Measurements from ENCODE around the gene RNASET2.

The RNASET2 gene

DNA sequence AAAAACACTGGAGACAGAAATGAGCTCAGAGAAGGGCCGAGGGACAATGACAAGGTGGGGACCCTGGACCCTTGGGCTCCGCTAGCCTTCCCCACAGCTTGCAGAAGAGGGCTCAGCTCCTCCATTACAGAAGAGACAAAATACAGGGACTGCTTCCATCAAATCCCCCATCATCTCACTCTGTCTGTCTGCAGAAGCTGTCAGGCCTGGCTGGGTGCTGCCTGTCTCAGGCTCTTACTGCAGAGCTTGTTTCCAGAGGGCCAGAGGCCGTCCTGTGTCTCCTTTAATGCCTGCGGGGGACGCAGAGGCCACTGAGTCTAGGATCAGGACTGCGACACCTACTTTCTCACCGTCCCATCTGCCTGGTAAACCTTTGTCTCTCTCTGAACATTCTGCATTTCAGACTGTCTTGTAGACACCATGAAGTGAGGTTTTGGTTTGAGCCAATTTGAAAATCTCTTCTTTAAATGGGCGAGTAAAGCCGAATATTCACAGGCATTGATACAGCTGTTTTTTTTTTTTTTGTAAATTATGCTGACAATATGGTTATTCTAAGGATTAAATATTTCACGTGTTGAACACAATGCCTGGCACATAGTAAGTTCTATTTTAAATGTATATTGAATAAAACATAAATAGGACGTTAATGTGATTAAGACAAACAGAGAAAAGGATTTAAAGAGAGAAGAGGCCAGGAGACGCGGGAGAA lies 28.3 kb downstream of the RNASET2 start:
- DNase-seq (ENCODE audit: low read depth), result no peak

DNA sequence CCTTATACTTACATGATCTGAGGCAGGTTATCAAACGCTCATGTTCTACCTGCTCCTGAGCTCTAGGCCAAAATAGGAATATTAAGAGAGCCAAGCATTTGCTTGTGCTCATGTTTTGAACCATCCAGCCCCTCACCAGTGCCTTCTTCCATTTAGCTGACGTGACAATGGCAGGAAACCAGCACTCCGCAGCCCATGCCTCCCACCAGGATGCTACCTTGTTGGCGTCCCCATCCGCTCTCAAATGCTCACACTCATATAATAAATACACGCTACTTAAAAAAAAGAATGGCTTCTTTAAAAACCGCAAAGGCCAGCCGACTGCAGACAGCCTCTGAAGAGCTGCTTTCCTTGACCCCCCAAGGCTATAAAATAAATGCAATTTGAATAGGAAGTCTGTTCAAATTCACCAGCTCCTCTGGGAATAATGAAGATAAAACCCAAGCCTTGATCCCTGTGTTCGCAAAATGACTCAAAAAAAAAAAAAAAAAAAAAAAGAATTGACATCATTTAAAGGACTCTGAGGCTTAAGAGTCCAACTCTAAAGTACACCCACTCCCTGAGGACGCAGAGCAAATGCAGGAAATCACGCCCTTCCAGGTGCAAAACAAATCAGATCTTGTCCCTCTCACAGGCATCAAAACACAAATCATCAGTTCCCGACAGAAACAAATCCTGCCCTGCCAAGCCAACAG lies 29.0 kb downstream of the RNASET2 start:
- TF ChIP-seq, protein P1, sequence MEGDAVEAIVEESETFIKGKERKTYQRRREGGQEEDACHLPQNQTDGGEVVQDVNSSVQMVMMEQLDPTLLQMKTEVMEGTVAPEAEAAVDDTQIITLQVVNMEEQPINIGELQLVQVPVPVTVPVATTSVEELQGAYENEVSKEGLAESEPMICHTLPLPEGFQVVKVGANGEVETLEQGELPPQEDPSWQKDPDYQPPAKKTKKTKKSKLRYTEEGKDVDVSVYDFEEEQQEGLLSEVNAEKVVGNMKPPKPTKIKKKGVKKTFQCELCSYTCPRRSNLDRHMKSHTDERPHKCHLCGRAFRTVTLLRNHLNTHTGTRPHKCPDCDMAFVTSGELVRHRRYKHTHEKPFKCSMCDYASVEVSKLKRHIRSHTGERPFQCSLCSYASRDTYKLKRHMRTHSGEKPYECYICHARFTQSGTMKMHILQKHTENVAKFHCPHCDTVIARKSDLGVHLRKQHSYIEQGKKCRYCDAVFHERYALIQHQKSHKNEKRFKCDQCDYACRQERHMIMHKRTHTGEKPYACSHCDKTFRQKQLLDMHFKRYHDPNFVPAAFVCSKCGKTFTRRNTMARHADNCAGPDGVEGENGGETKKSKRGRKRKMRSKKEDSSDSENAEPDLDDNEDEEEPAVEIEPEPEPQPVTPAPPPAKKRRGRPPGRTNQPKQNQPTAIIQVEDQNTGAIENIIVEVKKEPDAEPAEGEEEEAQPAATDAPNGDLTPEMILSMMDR (IDR thresholded peaks at IDR 0.05; ENCODE audit: control insufficient read depth, extremely low read depth, insufficient read depth), result no peak
- DNase-seq (ENCODE audit: low read depth), result no peak
- H3K4me3 ChIP-seq (ENCODE audit: low read depth, low read length), result no peak overlapping the region

More for the DNA sequence above, 28.3 kb downstream of the RNASET2 start:
- H3K4me3 ChIP-seq (ENCODE audit: low read depth, low read length), result no peak overlapping the region
- TF ChIP-seq, protein P1 (IDR thresholded peaks at IDR 0.05; ENCODE audit: control insufficient read depth, extremely low read depth, insufficient read depth), result no peak

DNA sequence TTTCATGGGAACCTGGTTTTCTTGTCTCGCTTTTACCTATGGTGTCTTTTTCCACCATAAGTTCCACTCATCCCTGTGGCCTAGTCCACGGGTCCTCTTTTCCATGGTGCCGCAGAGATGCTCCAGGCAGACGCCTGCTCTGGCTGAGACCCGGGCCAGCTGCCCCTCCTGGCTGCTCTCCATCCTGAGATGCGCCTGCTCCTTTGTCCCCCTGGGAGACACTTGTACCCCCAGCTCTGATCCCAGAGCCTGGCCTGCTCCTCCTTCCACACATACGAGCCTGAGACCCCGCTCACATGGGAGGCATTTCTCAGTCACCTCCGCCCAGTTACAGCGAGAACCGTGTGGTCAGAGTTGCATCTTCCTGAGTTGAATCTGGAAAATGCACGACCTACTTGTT lies 29.6 kb downstream of the RNASET2 start:
- DNase-seq (ENCODE audit: low read depth), result no peak
- TF ChIP-seq, protein P1 (IDR thresholded peaks at IDR 0.05; ENCODE audit: control insufficient read depth, extremely low read depth, insufficient read depth), result no peak
- no peak overlapping the region for H3K4me3 ChIP-seq (ENCODE audit: low read depth, low read length)

DNA sequence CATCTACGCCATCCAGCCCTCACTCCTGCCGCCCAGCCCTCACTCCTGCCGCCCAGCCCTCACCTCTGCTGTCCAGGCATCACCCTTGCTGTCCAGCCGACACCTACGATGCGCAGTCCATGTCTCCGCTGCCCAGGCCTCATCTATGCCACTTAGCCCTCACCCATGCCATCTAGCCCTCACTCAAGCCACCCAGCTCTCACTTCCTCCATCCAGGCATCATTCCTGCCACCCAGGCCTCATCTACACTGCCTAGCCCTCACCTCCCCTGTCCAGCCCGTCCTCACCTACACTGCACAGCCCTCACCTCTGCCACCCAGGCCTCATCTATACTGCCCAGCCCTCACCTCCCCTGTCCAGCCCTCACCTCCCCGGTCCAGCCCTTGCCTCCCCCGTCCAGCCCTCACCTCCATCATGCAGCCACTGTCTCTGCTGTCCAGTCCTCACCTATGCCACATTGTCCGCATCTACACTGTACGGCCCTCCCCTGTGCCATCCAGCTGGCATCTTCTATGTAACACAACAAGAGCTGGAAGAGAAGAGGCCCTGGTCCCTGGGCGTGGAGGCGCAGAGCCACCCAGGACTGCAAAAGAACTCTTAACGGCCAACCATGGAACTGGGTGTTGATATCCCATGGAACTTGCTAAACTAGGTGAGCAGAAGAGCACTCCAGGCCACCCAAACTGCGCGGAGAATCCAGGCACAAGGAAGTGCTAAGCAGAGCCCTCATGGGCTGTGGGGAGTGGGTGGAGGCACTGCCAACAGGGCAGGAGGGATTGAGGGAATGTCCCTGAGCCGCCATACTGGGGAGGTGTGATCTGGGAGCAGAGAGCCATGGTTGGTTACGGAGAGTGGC lies 31.0 kb downstream of the RNASET2 start:
- TF ChIP-seq, protein P1 (IDR thresholded peaks at IDR 0.05; ENCODE audit: control insufficient read depth, extremely low read depth, insufficient read depth), result no peak
- DNase-seq (ENCODE audit: low read depth), result no peak
- H3K4me3 ChIP-seq (ENCODE audit: low read depth, low read length), result no peak overlapping the region

DNA sequence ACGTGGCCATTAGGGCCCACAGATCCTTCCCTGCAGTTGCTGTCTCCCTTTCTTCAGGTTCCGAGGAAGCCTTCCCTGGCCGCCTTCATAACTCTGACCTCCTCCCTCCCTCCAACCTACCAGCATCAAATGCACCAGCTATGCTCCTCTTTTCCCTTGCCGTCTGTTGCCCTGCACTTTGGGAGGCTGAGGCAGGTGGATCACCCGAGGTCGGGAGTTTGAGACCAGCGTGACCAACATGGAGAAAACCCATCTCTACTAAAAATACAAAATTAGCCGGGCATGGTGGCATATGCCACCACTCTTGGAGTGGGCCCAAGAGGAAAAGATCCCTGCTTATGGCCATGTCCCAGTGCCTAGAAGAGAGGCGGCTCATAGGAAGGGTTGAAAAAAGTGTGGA lies 31.8 kb downstream of the RNASET2 start:
- no peak overlapping the region for H3K4me3 ChIP-seq (ENCODE audit: low read depth, low read length)
- TF ChIP-seq, protein P1 (IDR thresholded peaks at IDR 0.05; ENCODE audit: control insufficient read depth, extremely low read depth, insufficient read depth), result no peak
- DNase-seq (ENCODE audit: low read depth), result no peak

DNA sequence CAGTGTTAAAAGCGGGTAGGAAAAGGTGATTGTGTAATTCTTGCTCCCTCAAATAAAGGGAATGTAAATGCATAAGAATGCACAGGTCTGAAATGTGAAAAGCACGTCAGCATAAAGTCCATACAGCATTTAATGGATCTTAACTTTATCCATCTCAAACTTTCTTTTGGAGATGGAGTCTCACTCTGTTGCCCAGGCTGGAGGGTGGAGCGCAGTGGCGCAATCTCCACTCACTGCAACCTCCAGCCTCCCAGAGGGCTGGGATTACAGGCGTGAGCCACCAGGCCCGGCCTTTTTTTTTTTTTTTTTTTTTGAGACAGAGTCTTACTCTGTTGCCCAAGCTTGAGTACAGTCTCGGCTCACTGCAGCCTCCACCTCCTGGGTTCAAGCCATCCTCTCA lies 33.4 kb downstream of the RNASET2 start:
- no peak overlapping the region for H3K4me3 ChIP-seq (ENCODE audit: low read depth, low read length)
- TF ChIP-seq, protein P1 (IDR thresholded peaks at IDR 0.05; ENCODE audit: control insufficient read depth, extremely low read depth, insufficient read depth), result no peak
- no peak for DNase-seq (ENCODE audit: low read depth)

Measured in LNCaP clone FGC (cell line).